ENCODE results near the gene PCBD2.

The PCBD2 gene

GRCh38 chr5:134911285-134912206, 6.6 kb downstream of the PCBD2 start:
- DNase-seq (ENCODE audit: low spot score), result no peak
- TF ChIP-seq CTCF (IDR thresholded peaks at IDR 0.05; ENCODE audit: extremely low read depth, missing control alignments), result no peak

DNA sequence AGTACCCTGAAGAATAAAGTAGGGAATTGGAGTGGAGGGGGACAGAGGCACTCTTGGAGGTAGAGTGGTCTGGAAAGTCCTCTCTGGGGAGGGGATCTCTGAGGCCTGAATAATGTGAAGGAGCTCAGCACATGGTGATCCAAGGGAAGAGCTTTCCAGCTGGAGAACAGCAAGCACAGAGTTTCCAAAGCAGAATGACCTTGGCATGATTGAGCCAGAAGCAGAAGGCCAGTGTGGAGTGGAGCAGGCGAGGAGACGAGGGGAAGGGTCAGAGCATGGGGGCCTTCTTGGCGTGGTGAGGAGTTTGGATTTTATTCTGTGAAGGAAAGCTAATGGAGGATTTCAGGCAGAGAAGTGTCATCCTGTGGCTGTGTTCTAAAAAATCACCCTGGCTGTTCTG, 8.3 kb downstream of the PCBD2 start:
- no peak for TF ChIP-seq CTCF (IDR thresholded peaks at IDR 0.05; ENCODE audit: extremely low read depth, missing control alignments)
- DNase-seq (ENCODE audit: low spot score), result no peak

DNA sequence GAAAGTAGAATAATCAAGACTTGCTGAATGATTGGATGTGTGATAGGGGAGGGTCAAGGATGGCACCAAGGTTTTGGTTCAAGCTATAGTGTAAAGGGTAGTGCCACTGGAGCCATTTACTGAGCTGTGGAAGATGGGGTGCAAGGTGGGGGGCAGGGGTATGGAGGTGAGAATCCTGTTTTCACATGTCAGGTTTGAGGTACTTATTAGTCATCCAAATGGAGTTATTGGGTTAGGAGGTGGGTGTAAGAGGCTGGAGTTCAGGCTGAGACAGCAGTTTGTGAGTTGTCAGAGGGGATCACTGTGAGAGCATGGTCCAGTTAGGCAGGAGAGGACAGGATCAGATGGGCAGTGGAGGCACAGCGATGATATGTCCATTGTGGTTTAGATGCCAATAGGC, 8.9 kb downstream of the PCBD2 start:
- TF ChIP-seq CTCF (IDR thresholded peaks at IDR 0.05; ENCODE audit: extremely low read depth, missing control alignments), result no peak
- DNase-seq (ENCODE audit: low spot score), result no peak

- TF ChIP-seq CTCF (IDR thresholded peaks at IDR 0.05; ENCODE audit: extremely low read depth, missing control alignments), result no peak
- no peak for DNase-seq (ENCODE audit: low spot score)
These were observed 12.3 kb downstream of the PCBD2 start for GRCh38 chr5:134917070-134917815.

DNA sequence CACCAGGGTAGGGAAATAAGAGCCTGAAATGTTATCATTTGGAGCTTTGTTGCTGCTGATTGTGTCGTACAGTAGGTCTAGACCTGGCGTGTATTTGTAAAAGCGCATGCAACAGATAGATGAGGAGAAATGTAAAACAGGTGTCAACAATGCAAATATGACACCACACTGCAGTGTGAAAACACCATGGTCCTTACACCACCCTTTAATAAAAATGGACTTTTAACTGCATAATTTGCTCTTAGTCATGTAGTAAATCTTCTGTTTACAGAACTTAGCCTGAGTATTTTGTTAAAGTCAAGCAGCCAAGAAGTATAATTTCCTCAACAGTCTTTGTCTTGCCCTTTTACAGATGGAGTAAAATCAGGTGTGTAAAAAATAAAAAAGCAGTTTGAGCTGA, 13.9 kb downstream of the PCBD2 start:
- DNase-seq (ENCODE audit: low spot score), result no peak
- no peak for TF ChIP-seq CTCF (IDR thresholded peaks at IDR 0.05; ENCODE audit: extremely low read depth, missing control alignments)

GRCh38 chr5:134920848-134921575, 16.1 kb downstream of the PCBD2 start:
- no peak for TF ChIP-seq CTCF (IDR thresholded peaks at IDR 0.05; ENCODE audit: extremely low read depth, missing control alignments)
- no peak for DNase-seq (ENCODE audit: low spot score)

Data from GM20000 (cell line).